ENCODE data around the gene IVNS1ABP. TPM values are rescaled to one million over a fixed set of nuclear protein-coding genes. Genes with fewer than 3 reads are reported as not detected.

IVNS1ABP gene
- total and polyA plus RNA-seq, 2 of the 13 experiments (the other 11 are each of a cell fraction or from before 2014, with no cell fraction given) = 49.1 to 51.7 TPM

DNA sequence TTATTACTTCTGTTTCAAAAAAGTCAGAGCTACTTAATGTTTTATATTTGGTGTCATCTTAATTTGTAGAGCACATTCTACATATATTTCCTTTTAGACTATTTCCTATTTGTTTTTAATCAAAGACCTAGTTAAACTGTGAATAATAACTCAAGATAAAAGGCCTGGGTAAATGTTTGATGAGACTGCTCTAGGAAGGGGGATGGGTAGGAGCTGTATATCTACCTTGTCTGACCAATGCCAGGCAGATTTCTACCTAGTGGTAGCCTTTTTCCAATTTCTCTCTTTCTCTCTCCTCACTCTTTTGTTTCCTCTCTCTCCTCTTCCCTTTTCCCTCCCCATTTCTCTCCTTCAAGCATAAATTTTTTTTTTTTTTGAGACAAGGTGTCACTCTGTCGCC lies 31.9 kb upstream of the IVNS1ABP start (continued):
- TF ChIP-seq, protein P1, sequence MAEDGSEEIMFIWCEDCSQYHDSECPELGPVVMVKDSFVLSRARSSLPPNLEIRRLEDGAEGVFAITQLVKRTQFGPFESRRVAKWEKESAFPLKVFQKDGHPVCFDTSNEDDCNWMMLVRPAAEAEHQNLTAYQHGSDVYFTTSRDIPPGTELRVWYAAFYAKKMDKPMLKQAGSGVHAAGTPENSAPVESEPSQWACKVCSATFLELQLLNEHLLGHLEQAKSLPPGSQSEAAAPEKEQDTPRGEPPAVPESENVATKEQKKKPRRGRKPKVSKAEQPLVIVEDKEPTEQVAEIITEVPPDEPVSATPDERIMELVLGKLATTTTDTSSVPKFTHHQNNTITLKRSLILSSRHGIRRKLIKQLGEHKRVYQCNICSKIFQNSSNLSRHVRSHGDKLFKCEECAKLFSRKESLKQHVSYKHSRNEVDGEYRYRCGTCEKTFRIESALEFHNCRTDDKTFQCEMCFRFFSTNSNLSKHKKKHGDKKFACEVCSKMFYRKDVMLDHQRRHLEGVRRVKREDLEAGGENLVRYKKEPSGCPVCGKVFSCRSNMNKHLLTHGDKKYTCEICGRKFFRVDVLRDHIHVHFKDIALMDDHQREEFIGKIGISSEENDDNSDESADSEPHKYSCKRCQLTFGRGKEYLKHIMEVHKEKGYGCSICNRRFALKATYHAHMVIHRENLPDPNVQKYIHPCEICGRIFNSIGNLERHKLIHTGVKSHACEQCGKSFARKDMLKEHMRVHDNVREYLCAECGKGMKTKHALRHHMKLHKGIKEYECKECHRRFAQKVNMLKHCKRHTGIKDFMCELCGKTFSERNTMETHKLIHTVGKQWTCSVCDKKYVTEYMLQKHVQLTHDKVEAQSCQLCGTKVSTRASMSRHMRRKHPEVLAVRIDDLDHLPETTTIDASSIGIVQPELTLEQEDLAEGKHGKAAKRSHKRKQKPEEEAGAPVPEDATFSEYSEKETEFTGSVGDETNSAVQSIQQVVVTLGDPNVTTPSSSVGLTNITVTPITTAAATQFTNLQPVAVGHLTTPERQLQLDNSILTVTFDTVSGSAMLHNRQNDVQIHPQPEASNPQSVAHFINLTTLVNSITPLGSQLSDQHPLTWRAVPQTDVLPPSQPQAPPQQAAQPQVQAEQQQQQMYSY (CRISPR knock-in tag; IDR thresholded peaks at IDR 0.05) = no peak
- TF ChIP-seq ZNF224 (CRISPR knock-in tag; IDR thresholded peaks at IDR 0.05) = no peak

DNA sequence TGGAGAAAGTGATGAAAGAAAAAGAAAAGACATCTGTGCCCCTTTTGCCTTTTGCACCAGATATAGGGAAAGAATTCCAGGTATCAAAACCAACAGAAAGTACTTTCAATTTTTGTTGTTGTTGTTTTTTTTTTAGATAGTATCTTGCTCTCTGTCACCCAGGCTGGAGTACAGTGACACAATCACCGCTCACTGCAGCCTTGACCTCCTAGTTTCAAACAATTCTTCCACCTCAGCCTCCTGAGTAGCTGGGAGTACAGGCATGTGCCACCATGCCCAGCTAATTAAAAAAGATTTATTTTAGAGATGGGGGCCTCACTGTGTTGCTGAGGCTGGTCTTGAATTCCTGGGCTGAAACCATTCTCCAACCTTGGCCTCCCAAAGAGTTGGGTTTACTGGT lies 31.3 kb upstream of the IVNS1ABP start:
- WGBS (ENCODE audit: low lambda C conversion rate) = 11% methylated on average over 1 of the region's 1 CpG
- peak; percentile 19; the same call in 1 of the 3 replicates for ATAC-seq
- POLR2A ChIA-PET = interaction anchor here (2.1 kb wide), 1 partner anchor 31 kb away, joined by 6 read pairs; the partner anchor contains the start of gene IVNS1ABP
- H3K9me3 ChIP-seq (ENCODE audit: low read length) = no peaks in the 10 kb centered on the region
- H3K4me1 ChIP-seq (ENCODE audit: insufficient read depth, low read length) = peaks cover 84% of the 10 kb centered on the region
- BruUV-seq (replicated peaks) = no TSS peak
- no peak overlapping the region for H3K9ac ChIP-seq (ENCODE audit: insufficient read depth, low read depth, low read length)
- FAIRE-seq = no peak
- no peak overlapping the region for H3K4me3 ChIP-seq (replicated peaks in 1 of 3; ENCODE audit: insufficient read depth in 1 of 3, low read depth in 2 of 3, low read length in 3 of 3)
- in situ Hi-C loops (cut with HindIII; ENCODE audit: extremely low pct_ligation_motif_present, low pct_unique_long_range_greater_than_20kb) (no loop called here), intact Hi-C loops (cut with micrococcal nuclease; ENCODE audit: unreplicated experiment) (loop anchor here (2.0 kb wide), 1 partner anchor 23 kb away; no protein-coding TSS in a partner anchor)
- no peaks in the 10 kb centered on the region for H3K27me3 ChIP-seq (ENCODE audit: control insufficient read depth in 1 of 2, insufficient read depth in 2 of 2, low read length in 2 of 2)
- no peak overlapping the region for H2AFZ ChIP-seq (ENCODE audit: low read length)
- peak; percentile 18 for DNase-seq (ENCODE audit: low spot score)
- H4K20me1 ChIP-seq (ENCODE audit: insufficient read depth, low read length) = no peaks in the 10 kb centered on the region
- peak overlapping the region; percentile 27; the same call in 1 of the 2 replicates for H3K4me2 ChIP-seq (ENCODE audit: low read depth, low read length)
- no peaks in the 10 kb centered on the region for H3K79me2 ChIP-seq (ENCODE audit: insufficient read depth, low read length)
- peak overlapping the region; percentile 95 for H3K27ac ChIP-seq (ENCODE audit: extremely low read length, insufficient read depth, low read length)
- H3K36me3 ChIP-seq (replicated peaks in 1 of 2; ENCODE audit: control insufficient read depth in 1 of 2, insufficient read depth in 2 of 2, low read length in 2 of 2) = no peaks in the 10 kb centered on the region
- CTCF ChIA-PET (ENCODE audit: low intra/inter-chr PET ratio, low total read pairs) = no interaction called here
- TF ChIP-seq WIZ (CRISPR knock-in tag; IDR thresholded peaks at IDR 0.05) = no peak
- TF ChIP-seq POLR2AphosphoS2 (IDR thresholded peaks at IDR 0.05; ENCODE audit: low read depth, low read length) = no peak
- no peak for TF ChIP-seq MTF1 (CRISPR knock-in tag; IDR thresholded peaks at IDR 0.05)
- TF ChIP-seq, protein P2, sequence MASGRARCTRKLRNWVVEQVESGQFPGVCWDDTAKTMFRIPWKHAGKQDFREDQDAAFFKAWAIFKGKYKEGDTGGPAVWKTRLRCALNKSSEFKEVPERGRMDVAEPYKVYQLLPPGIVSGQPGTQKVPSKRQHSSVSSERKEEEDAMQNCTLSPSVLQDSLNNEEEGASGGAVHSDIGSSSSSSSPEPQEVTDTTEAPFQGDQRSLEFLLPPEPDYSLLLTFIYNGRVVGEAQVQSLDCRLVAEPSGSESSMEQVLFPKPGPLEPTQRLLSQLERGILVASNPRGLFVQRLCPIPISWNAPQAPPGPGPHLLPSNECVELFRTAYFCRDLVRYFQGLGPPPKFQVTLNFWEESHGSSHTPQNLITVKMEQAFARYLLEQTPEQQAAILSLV (CRISPR knock-in tag; IDR thresholded peaks at IDR 0.05; ENCODE audit: borderline replicate concordance) = no peak
- TF ChIP-seq MATR3 (CRISPR knock-in tag; IDR thresholded peaks at IDR 0.05) = no peak
- TF ChIP-seq, protein P3, sequence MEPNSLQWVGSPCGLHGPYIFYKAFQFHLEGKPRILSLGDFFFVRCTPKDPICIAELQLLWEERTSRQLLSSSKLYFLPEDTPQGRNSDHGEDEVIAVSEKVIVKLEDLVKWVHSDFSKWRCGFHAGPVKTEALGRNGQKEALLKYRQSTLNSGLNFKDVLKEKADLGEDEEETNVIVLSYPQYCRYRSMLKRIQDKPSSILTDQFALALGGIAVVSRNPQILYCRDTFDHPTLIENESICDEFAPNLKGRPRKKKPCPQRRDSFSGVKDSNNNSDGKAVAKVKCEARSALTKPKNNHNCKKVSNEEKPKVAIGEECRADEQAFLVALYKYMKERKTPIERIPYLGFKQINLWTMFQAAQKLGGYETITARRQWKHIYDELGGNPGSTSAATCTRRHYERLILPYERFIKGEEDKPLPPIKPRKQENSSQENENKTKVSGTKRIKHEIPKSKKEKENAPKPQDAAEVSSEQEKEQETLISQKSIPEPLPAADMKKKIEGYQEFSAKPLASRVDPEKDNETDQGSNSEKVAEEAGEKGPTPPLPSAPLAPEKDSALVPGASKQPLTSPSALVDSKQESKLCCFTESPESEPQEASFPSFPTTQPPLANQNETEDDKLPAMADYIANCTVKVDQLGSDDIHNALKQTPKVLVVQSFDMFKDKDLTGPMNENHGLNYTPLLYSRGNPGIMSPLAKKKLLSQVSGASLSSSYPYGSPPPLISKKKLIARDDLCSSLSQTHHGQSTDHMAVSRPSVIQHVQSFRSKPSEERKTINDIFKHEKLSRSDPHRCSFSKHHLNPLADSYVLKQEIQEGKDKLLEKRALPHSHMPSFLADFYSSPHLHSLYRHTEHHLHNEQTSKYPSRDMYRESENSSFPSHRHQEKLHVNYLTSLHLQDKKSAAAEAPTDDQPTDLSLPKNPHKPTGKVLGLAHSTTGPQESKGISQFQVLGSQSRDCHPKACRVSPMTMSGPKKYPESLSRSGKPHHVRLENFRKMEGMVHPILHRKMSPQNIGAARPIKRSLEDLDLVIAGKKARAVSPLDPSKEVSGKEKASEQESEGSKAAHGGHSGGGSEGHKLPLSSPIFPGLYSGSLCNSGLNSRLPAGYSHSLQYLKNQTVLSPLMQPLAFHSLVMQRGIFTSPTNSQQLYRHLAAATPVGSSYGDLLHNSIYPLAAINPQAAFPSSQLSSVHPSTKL (CRISPR knock-in tag; IDR thresholded peaks at IDR 0.05) = peak; percentile 62
- TF ChIP-seq PHF21A (CRISPR knock-in tag; IDR thresholded peaks at IDR 0.05) = no peak
- no peak for TF ChIP-seq ZNF589 (CRISPR knock-in tag; conservative IDR thresholded peaks at IDR 0.05)
- peak; percentile 58; the same call in 1 of the 2 replicates for TF ChIP-seq SOX5 (CRISPR knock-in tag; IDR thresholded peaks at IDR 0.05; ENCODE audit: borderline replicate concordance)
- no peak for TF ChIP-seq CHD4 (IDR thresholded peaks at IDR 0.05; ENCODE audit: borderline replicate concordance, low read length)
- no peak for TF ChIP-seq HNRNPLL (IDR thresholded peaks at IDR 0.05; ENCODE audit: low read depth, low read length, poor library complexity, severe bottlenecking)
- no peak for TF ChIP-seq NR2C2 (CRISPR knock-in tag; IDR thresholded peaks at IDR 0.05; ENCODE audit: borderline replicate concordance)
- 0 out of 2 replicates have a peak, but pooled peaks have one; percentile 11 for TF ChIP-seq MIXL1 (CRISPR knock-in tag; IDR thresholded peaks at IDR 0.05)
- TF ChIP-seq SMARCE1 (IDR thresholded peaks at IDR 0.05; ENCODE audit: borderline replicate concordance) = no peak

Data from HepG2 (cell line).